IMR-90 (cell line): ENCODE measurements around the gene ANKRD11. TPM values are rescaled to one million over a fixed set of nuclear protein-coding genes. Genes with fewer than 3 reads are reported as not detected.

ENCODE experiments used
- ATAC-seq: fragments of 200-7000 bp; cut with Tn5 transposase; 2 replicates; pipeline ENCODE4 v1.9.1; 2020; ENCODE audit warnings: low read depth, mild to moderate bottlenecking, moderate library complexity
- BruUV-seq: library from RNA; stranded (reverse); fragments of 400-500 nt; replicated peaks from 2 replicates; lab custom pipeline; 2021; lab: Mats Ljungman, UMichigan
- CTCF ChIA-PET: fragments of 300-600 bp; formaldehyde crosslinking; extraction: SDS; loops from one replicate; lab custom pipeline; 2021; ENCODE audit warnings: antibody characterized with exemption; lab: Yijun Ruan, JAX
- POLR2A ChIA-PET: fragments of 300-600 bp; sonication (Branson Sonifier 250); formaldehyde crosslinking; loops from one replicate; lab custom pipeline; 2022; ENCODE audit warnings: antibody characterized with exemption; ENCODE audit not compliant: unreplicated experiment; lab: Charles Lee
- DNase-seq: peaks from one replicate; pipeline ENCODE4 v3.0.0; 2013
- H2AFZ ChIP-seq: replicated peaks from 2 replicates; pipeline ENCODE3; 2013; ENCODE audit warnings: low read length, mild to moderate bottlenecking; ENCODE audit not compliant: poor library complexity
- H2AK5ac ChIP-seq: 2 replicates; pipeline ENCODE4 v1.6.1; 2013; ENCODE audit warnings: low read depth, low read length, inconsistent platforms
- H2AK9ac ChIP-seq: replicated peaks from 2 replicates; pipeline ENCODE3; 2013; ENCODE audit warnings: mild to moderate bottlenecking, low read depth, low read length, moderate library complexity; ENCODE audit not compliant: poor library complexity
- H2BK120ac ChIP-seq: 2 replicates; pipeline ENCODE4 v1.6.1; 2013; ENCODE audit warnings: low read depth, low read length, inconsistent platforms
- H2BK15ac ChIP-seq: 3 replicates; pipeline ENCODE4 v1.6.1; 2013; ENCODE audit warnings: low read depth, low read length, inconsistent platforms
- H2BK20ac ChIP-seq: 2 replicates; pipeline ENCODE4 v1.6.1; 2013; ENCODE audit warnings: low read depth, mild to moderate bottlenecking, inconsistent platforms, low read length, moderate library complexity
- H2BK5ac ChIP-seq: 2 replicates; pipeline ENCODE4 v1.6.1; 2013; ENCODE audit warnings: mild to moderate bottlenecking, low read depth, low read length, inconsistent platforms; ENCODE audit not compliant: poor library complexity, severe bottlenecking
- H3K14ac ChIP-seq: replicated peaks from 2 replicates; pipeline ENCODE4 v1.6.1; 2013; ENCODE audit warnings: low read depth, low read length, inconsistent platforms
- H3K18ac ChIP-seq: 2 replicates; pipeline ENCODE4 v1.6.1; 2013; ENCODE audit warnings: low read depth, low read length, control low read depth
- H3K23ac ChIP-seq: 2 replicates; pipeline ENCODE4 v1.6.1; 2013; ENCODE audit warnings: low read depth, low read length, inconsistent platforms
- H3K27ac ChIP-seq: 2 replicates; pipeline ENCODE4 v1.5.1; 2013; ENCODE audit warnings: mild to moderate bottlenecking, control low read depth, low read length; ENCODE audit not compliant: insufficient read depth
- H3K27me3 ChIP-seq: 2 replicates; pipeline ENCODE4 v1.6.1; 2013; ENCODE audit warnings: low read length; ENCODE audit not compliant: control insufficient read depth, insufficient read depth
- H3K36me3 ChIP-seq: 2 replicates; pipeline ENCODE4 v1.6.1; 2013; ENCODE audit warnings: low read length, mixed read lengths; ENCODE audit not compliant: control insufficient read depth, insufficient read depth
- H3K4ac ChIP-seq: 2 replicates; pipeline ENCODE4 v1.6.1; 2013; ENCODE audit warnings: low read depth, low read length, inconsistent platforms
- H3K4me1 ChIP-seq: 2 replicates; pipeline ENCODE4 v1.6.1; 2013; ENCODE audit warnings: low read length, mixed read lengths; ENCODE audit not compliant: control insufficient read depth, insufficient read depth
- H3K4me2 ChIP-seq: 2 replicates; pipeline ENCODE4 v1.6.1; 2013; ENCODE audit warnings: low read depth, mild to moderate bottlenecking, control low read depth, low read length, moderate library complexity
- H3K4me3 ChIP-seq: 2 replicates; pipeline ENCODE4 v1.5.1; 2013; ENCODE audit warnings: low read depth, mild to moderate bottlenecking, control low read depth, low read length, moderate library complexity; ENCODE audit not compliant: insufficient read depth
- H3K56ac ChIP-seq: 2 replicates; pipeline ENCODE4 v1.6.1; 2013; ENCODE audit warnings: low read length, inconsistent platforms; ENCODE audit not compliant: insufficient read depth; ENCODE audit errors: extremely low read depth
- H3K79me1 ChIP-seq, 2 experiments: 2 replicates each; pipeline ENCODE4 v1.6.1; 2013; ENCODE audit warnings: low read length in 2 of 2, inconsistent platforms in 1 of 2, low read depth in 1 of 2
- H3K9ac ChIP-seq: 2 replicates; pipeline ENCODE4 v1.6.1; 2013; ENCODE audit warnings: low read depth, low read length, control low read depth
- H3K9me1 ChIP-seq: 2 replicates; pipeline ENCODE4 v1.6.1; 2013; ENCODE audit warnings: low read length, inconsistent platforms; ENCODE audit not compliant: insufficient read depth
- H3K9me3 ChIP-seq: 2 replicates; pipeline ENCODE4 v1.6.1; 2013; ENCODE audit warnings: low read length; ENCODE audit not compliant: control insufficient read depth, insufficient read depth
- H4K20me1 ChIP-seq: 2 replicates; pipeline ENCODE4 v1.6.1; 2013; ENCODE audit warnings: low read length, inconsistent platforms; ENCODE audit not compliant: insufficient read depth
- H4K5ac ChIP-seq: 2 replicates; pipeline ENCODE4 v1.6.1; 2013; ENCODE audit warnings: mild to moderate bottlenecking, low read depth, low read length, control low read depth
- H4K8ac ChIP-seq, 2 experiments: 2 replicates each; pipeline ENCODE4 v1.6.1; 2013; ENCODE audit warnings: low read depth in 2 of 2, low read length in 2 of 2, control low read depth in 1 of 2, inconsistent platforms in 1 of 2
- H4K91ac ChIP-seq: 2 replicates; pipeline ENCODE4 v1.6.1; 2013; ENCODE audit warnings: low read depth, low read length, inconsistent platforms; ENCODE audit not compliant: insufficient read depth
- BHLHE40 ChIP-seq: fragments of 150-350 bp; IDR thresholded peaks from 2 replicates; pipeline ENCODE4 v1.6.1; 2016; ENCODE audit warnings: mild to moderate bottlenecking, low read depth, low read length
- CEBPB ChIP-seq: IDR thresholded peaks from 2 replicates; pipeline ENCODE4 v1.6.1; 2012; ENCODE audit warnings: low read depth, low read length, improper control_type of control experiment
- FOS ChIP-seq: fragments of 150-350 bp; IDR thresholded peaks from 2 replicates; pipeline ENCODE4 v1.6.1; 2016; ENCODE audit warnings: low read depth, low read length
- RAD21 ChIP-seq: IDR thresholded peaks from 2 replicates; pipeline ENCODE4 v1.6.1; 2012; ENCODE audit warnings: low read length, improper control_type of control experiment
- WGBS, 2 experiments: methylation state at CpG; one replicate each; pipeline versions ENCODE4 v1.1.5 to v1.1.7; 2013; ENCODE audit warnings: missing lambda C conversion rate in 2 of 2; ENCODE audit not compliant: insufficient read length in 1 of 2; ENCODE audit errors: extremely low coverage in 2 of 2; 5-methylcytosine and 5-hydroxymethylcytosine counted together
- dilution Hi-C: fragments of 300-500 bp; cut with HindIII; formaldehyde crosslinking; loops from one replicate; pipeline ENCODE4 v1.14.3; 2018; ENCODE audit warnings: low sequenced_read_pairs; ENCODE audit not compliant: unreplicated experiment
- in situ Hi-C: fragments of 300-500 bp; cut with MboI; formaldehyde crosslinking; loops from 3 replicates; pipeline ENCODE4 v1.14.3; 2019; ENCODE audit warnings: low sequenced_read_pairs, inconsistent platforms, mixed read lengths
- intact Hi-C: fragments of 100-400 bp; cut with micrococcal nuclease; formaldehyde crosslinking; loops from 2 replicates; pipeline ENCODE4 v1.10.0; 2022
- polyA plus RNA-seq, 3 experiments: library from polyadenylated mRNA; depleted of rRNA; stranded (reverse); fragments of >200 nt; gene quantifications; 2 replicates each; pipeline ENCODE4 v1.2.3, GENCODE V29; 2012; ENCODE audit warnings: low replicate concordance in 1 of 3
- total RNA-seq: library from RNA; depleted of rRNA; stranded (reverse); fragments of >200 nt; gene quantifications from 2 replicates; pipeline ENCODE4 v1.2.3, GENCODE V29; 2012
- TF ChIP-seq, protein P1 (sequence below): fragments of 150-350 bp; IDR thresholded peaks from 2 replicates; pipeline ENCODE4 v1.6.1; 2016; ENCODE audit warnings: low read depth, mild to moderate bottlenecking, low read length, moderate library complexity, borderline replicate concordance

The ANKRD11 gene
- total and polyA plus RNA-seq, 2 of the 4 experiments (the other 2 are of a cell fraction): 46.8 to 71.9 TPM

DNA sequence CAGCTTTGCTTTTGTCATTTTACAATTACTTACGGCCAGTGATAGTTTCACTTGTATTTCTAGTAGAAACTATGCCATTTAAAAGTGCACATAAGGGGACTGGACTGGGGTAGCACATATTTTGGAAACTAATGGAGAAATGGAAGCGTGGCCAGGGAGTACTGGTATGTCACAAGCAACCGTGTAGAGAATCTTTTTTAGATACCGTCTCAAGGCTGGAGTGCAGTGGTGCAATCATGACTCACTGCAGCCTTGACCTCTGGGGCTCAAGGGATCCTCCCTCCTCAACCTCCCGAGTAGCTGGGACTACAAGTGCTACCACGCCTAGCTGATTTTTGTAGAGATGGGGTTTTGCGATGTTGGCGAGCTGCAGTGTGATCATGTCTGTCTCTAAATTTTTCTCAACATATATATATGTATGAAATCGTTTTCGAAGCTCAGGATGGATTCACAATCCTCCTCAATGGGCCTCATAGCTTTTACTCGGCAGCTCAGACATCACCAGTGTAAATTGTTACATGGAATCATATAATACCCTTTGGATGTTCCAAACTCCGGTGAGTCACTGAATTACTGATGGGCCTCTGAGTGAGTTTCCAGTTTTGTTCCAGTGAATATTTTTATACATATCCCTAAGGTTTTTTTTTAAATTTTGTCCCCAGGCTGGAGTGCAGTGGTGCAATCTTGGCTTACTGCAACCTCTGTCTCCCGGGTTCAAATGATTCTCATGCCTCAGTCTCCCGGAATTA is 221.2 kb downstream of the ANKRD11 start:
- no TSS peak for BruUV-seq
- Histone ChIP-seq H2AFZ (no peak overlapping the region), H3K9ac (no peak overlapping the region), H3K4me3 (no peak overlapping the region), H4K20me1 (peaks cover 29% of the 10 kb centered on the region), H2BK20ac (no peak overlapping the region), H3K56ac (no peak overlapping the region), H3K9me3 (no peaks in the 10 kb centered on the region), H3K4me2 (no peak overlapping the region), H3K36me3 (peaks cover 72% of the 10 kb centered on the region), H2AK9ac (no peak overlapping the region), H3K4ac (no peak overlapping the region), H3K18ac (no peak overlapping the region), H3K4me1 (no peaks in the 10 kb centered on the region), H3K14ac (no peak overlapping the region), H2AK5ac (no peak overlapping the region), H4K91ac (no peak overlapping the region), H2BK120ac (no peak overlapping the region), H2BK5ac (no peak overlapping the region), H3K23ac (no peak overlapping the region), H3K79me1 (peaks cover 15 to 57% of the 10 kb centered on the region in 2 experiments), H3K27me3 (no peaks in the 10 kb centered on the region), H4K5ac (no peak overlapping the region), H3K27ac (no peak overlapping the region), H2BK15ac (no peak overlapping the region), H4K8ac (no peak overlapping the region), H3K9me1 (peaks cover 4% of the 10 kb centered on the region; the same call in 1 of the 2 replicates)
- ChIA-PET CTCF (no interaction called here), POLR2A (no interaction called here)
- ATAC-seq (peak; percentile 81), DNase-seq (peak; percentile 50)
- in situ Hi-C loops: no loop called here
- intact Hi-C loops: no loop called here
- TF ChIP-seq FOS (0 out of 2 replicates have a peak, but pooled peaks have one; percentile 8), RAD21 (no peak), CEBPB (peak; percentile 87), BHLHE40 (no peak)
- TF ChIP-seq, protein P1, sequence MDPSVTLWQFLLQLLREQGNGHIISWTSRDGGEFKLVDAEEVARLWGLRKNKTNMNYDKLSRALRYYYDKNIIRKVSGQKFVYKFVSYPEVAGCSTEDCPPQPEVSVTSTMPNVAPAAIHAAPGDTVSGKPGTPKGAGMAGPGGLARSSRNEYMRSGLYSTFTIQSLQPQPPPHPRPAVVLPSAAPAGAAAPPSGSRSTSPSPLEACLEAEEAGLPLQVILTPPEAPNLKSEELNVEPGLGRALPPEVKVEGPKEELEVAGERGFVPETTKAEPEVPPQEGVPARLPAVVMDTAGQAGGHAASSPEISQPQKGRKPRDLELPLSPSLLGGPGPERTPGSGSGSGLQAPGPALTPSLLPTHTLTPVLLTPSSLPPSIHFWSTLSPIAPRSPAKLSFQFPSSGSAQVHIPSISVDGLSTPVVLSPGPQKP: no peak
- dilution Hi-C loops: no loop called here
- WGBS, 2 experiments: no CpG with 5 or more reads among the region's 14 CpGs
